Astrocyte of the cerebellum (primary cell): Measurements from ENCODE around the gene KLHDC10.
"Not testable (repeated sequence)": the region's sequence is repeated elsewhere in the genome, so short reads cannot be mapped to it uniquely, and the experiment has no call there.

Experiments
- DNase-seq: peaks from one replicate; pipeline ENCODE4 v3.0.0-alpha.2; 2011; ENCODE audit warnings: low read depth
- H3K4me3 ChIP-seq: 2 replicates; pipeline ENCODE4 v1.5.1; 2011; ENCODE audit warnings: mild to moderate bottlenecking, low read depth, low read length, moderate library complexity
- CTCF ChIP-seq: IDR thresholded peaks from 2 replicates; pipeline ENCODE4 v1.5.1; 2012; ENCODE audit warnings: low read length, low read depth, moderate library complexity, mild to moderate bottlenecking; ENCODE audit errors: missing control alignments
- in situ Hi-C: cut with HindIII; loops from 2 replicates; pipeline ENCODE4 v1.10.0; 2017; ENCODE audit warnings: low sequenced_read_pairs

KLHDC10 gene

GRCh38 chr7:130037703-130038102 is 32.6 kb upstream of the KLHDC10 start:
- TF ChIP-seq CTCF: peak; percentile 54
- no peak overlapping the region for H3K4me3 ChIP-seq
- no peak for DNase-seq
- in situ Hi-C loops: no loop called here

- in situ Hi-C loops: no loop called here
- TF ChIP-seq CTCF: no peak
- DNase-seq: no peak
- H3K4me3 ChIP-seq: no peak overlapping the region
Measured at GRCh38 chr7:130040576-130040975, 29.8 kb upstream of the KLHDC10 start.

GRCh38 chr7:130047831-130048230 is 22.5 kb upstream of the KLHDC10 start:
- no peak for TF ChIP-seq CTCF
- in situ Hi-C loops: no loop called here

GRCh38 chr7:130048906-130049305 is 21.4 kb upstream of the KLHDC10 start:
- TF ChIP-seq CTCF: no peak
- no peak overlapping the region for H3K4me3 ChIP-seq
- in situ Hi-C loops: no loop called here
- no peak for DNase-seq

More at GRCh38 chr7:130047831-130048230, 22.5 kb upstream of the KLHDC10 start:
- H3K4me3 ChIP-seq: no peak overlapping the region
- no peak for DNase-seq

- in situ Hi-C loops: loop anchor here (25.0 kb wide), 1 partner anchor 685 kb away; the partner anchor contains the start of gene KLF14
- not testable (repeated sequence) for H3K4me3 ChIP-seq, DNase-seq
Measured at GRCh38 chr7:130052250-130052649, 18.1 kb upstream of the KLHDC10 start.

GRCh38 chr7:130055198-130055597 is 15.1 kb upstream of the KLHDC10 start:
- DNase-seq, H3K4me3 ChIP-seq: not testable (repeated sequence)
- in situ Hi-C loops: loop anchor here (25.0 kb wide), 1 partner anchor 682 kb away; the partner anchor contains the start of gene KLF14

GRCh38 chr7:130062246-130062645 is 8.1 kb upstream of the KLHDC10 start:
- no peak for DNase-seq
- no peak overlapping the region for H3K4me3 ChIP-seq
- in situ Hi-C loops: loop anchor here (25.0 kb wide), 1 partner anchor 675 kb away; the partner anchor contains the start of gene KLF14
- no peak for TF ChIP-seq CTCF

GRCh38 chr7:130063036-130063435 is 7.3 kb upstream of the KLHDC10 start:
- in situ Hi-C loops: loop anchor here (25.0 kb wide), 1 partner anchor 674 kb away; the partner anchor contains the start of gene KLF14
- peak; percentile 74 for TF ChIP-seq CTCF
- H3K4me3 ChIP-seq: no peak overlapping the region
- peak; percentile 15 for DNase-seq

- not testable (repeated sequence) for DNase-seq
- in situ Hi-C loops: loop anchor here (25.0 kb wide), 1 partner anchor 673 kb away; the partner anchor contains the start of gene KLF14
Measured at GRCh38 chr7:130064580-130064926, 5.8 kb upstream of the KLHDC10 start.

More at GRCh38 chr7:130064580-130064926, 5.8 kb upstream of the KLHDC10 start:
- H3K4me3 ChIP-seq: not testable (repeated sequence)
